Liver (tissue), 9 donors: ENCODE data around the gene TNIP3. TPM values are rescaled to one million over a fixed set of nuclear protein-coding genes. Genes with fewer than 3 reads are reported as not detected.

Experiments used
- DNase-seq: peaks from one replicate; pipeline ENCODE4 v3.0.0-alpha.2; 2017; ENCODE audit warnings: low spot score
- H3K27ac ChIP-seq, 2 donors: one replicate each; pipeline ENCODE4 v1.7.0; 2013; ENCODE audit warnings: inconsistent platforms in 2 of 2, low read length in 2 of 2, control low read depth in 1 of 2, low read depth in 1 of 2, mild to moderate bottlenecking in 1 of 2
- H3K27me3 ChIP-seq, 4 donors: one replicate each; pipeline versions ENCODE4 v1.6.1 to v1.7.0; 2013; ENCODE audit warnings: low read length in 3 of 4, inconsistent platforms in 1 of 4, mild to moderate bottlenecking in 1 of 4, moderate library complexity in 1 of 4; ENCODE audit not compliant: control insufficient read depth in 4 of 4, insufficient read depth in 4 of 4
- H3K36me3 ChIP-seq, 4 donors: one replicate each; pipeline versions ENCODE4 v1.6.1 to v1.7.0; 2013; ENCODE audit warnings: low read length in 3 of 4, mild to moderate bottlenecking in 3 of 4, low read depth in 1 of 4, moderate library complexity in 1 of 4; ENCODE audit not compliant: control insufficient read depth in 4 of 4, insufficient read depth in 3 of 4
- H3K4me1 ChIP-seq, 4 donors: one replicate each; pipeline versions ENCODE4 v1.6.1 to v1.7.0; 2013; ENCODE audit warnings: low read length in 3 of 4, mild to moderate bottlenecking in 3 of 4, moderate library complexity in 1 of 4; ENCODE audit not compliant: control insufficient read depth in 4 of 4, insufficient read depth in 4 of 4
- H3K4me3 ChIP-seq, 3 donors: one replicate each; pipeline versions ENCODE4 v1.6.1 to v1.7.0; 2013; ENCODE audit warnings: low read length in 3 of 3, control low read depth in 1 of 3, low read depth in 1 of 3, mild to moderate bottlenecking in 1 of 3
- H3K9ac ChIP-seq, 2 donors: one replicate each; pipeline ENCODE4 v1.7.0; 2013; ENCODE audit warnings: low read length in 2 of 2, mild to moderate bottlenecking in 2 of 2, moderate library complexity in 2 of 2, control low read depth in 1 of 2, low read depth in 1 of 2
- H3K9me3 ChIP-seq, 4 donors: one replicate each; pipeline versions ENCODE4 v1.6.1 to v1.7.0; 2013; ENCODE audit warnings: low read length in 3 of 4; ENCODE audit not compliant: control insufficient read depth in 4 of 4
- EGR1 ChIP-seq, 2 donors: IDR thresholded peaks; 2 replicates each; pipeline ENCODE4 v1.6.1; 2016 to 2018; ENCODE audit warnings: antibody characterized with exemption in 2 of 2, low read depth in 2 of 2
- FOXA1 ChIP-seq: IDR thresholded peaks from 2 replicates; pipeline ENCODE4 v1.6.1; 2016; ENCODE audit warnings: antibody characterized with exemption
- FOXA2 ChIP-seq: IDR thresholded peaks from 2 replicates; pipeline ENCODE4 v1.6.1; 2016; ENCODE audit warnings: antibody characterized with exemption
- GABPA ChIP-seq, 2 donors: IDR thresholded peaks in 1 of 2; conservative IDR thresholded peaks in 1 of 2; 2 replicates each; pipeline ENCODE4 v1.6.1; 2016; ENCODE audit warnings: antibody characterized with exemption in 2 of 2, mild to moderate bottlenecking in 1 of 2, moderate library complexity in 1 of 2
- HNF4A ChIP-seq, 2 donors: conservative IDR thresholded peaks; 2 replicates each; pipeline ENCODE4 v1.6.1; 2016; ENCODE audit warnings: antibody characterized with exemption in 2 of 2, mild to moderate bottlenecking in 2 of 2
- HNF4G ChIP-seq: IDR thresholded peaks from 2 replicates; pipeline ENCODE4 v1.6.1; 2016; ENCODE audit warnings: antibody characterized with exemption
- JUND ChIP-seq, 2 donors: IDR thresholded peaks; 2 replicates each; pipeline ENCODE4 v1.6.1; 2016; ENCODE audit warnings: antibody characterized with exemption in 2 of 2
- MAX ChIP-seq: IDR thresholded peaks from 2 replicates; pipeline ENCODE4 v1.6.1; 2016; ENCODE audit warnings: antibody characterized with exemption
- NR2F2 ChIP-seq: IDR thresholded peaks from 2 replicates; pipeline ENCODE4 v1.6.1; 2016; ENCODE audit warnings: antibody characterized with exemption
- RAD21 ChIP-seq, 2 donors: IDR thresholded peaks; 2 replicates each; pipeline ENCODE4 v1.6.1; 2016; ENCODE audit warnings: antibody characterized with exemption in 2 of 2, mild to moderate bottlenecking in 2 of 2
- REST ChIP-seq: IDR thresholded peaks from 2 replicates; pipeline ENCODE4 v1.6.1; 2016; ENCODE audit warnings: antibody characterized with exemption, mild to moderate bottlenecking
- RXRA ChIP-seq, 2 donors: IDR thresholded peaks; 2 replicates each; pipeline ENCODE4 v1.6.1; 2017 to 2018; ENCODE audit warnings: antibody characterized with exemption in 2 of 2, mild to moderate bottlenecking in 1 of 2
- SP1 ChIP-seq: IDR thresholded peaks from 2 replicates; pipeline ENCODE4 v1.6.1; 2018; ENCODE audit warnings: antibody characterized with exemption, mild to moderate bottlenecking
- TAF1 ChIP-seq: conservative IDR thresholded peaks from 2 replicates; pipeline ENCODE4 v1.6.1; 2016; ENCODE audit warnings: antibody characterized with exemption, mild to moderate bottlenecking
- YY1 ChIP-seq: IDR thresholded peaks from 2 replicates; pipeline ENCODE4 v1.6.1; 2016; ENCODE audit warnings: antibody characterized with exemption, mild to moderate bottlenecking
- ZBTB33 ChIP-seq: IDR thresholded peaks from 2 replicates; pipeline ENCODE4 v1.6.1; 2016; ENCODE audit warnings: antibody characterized with exemption
- WGBS: extraction: QIAGEN DNeasy Blood & Tissue Kit; methylation state at CpG from one replicate; pipeline ENCODE4 v1.1.7; 2013; 5-methylcytosine and 5-hydroxymethylcytosine counted together
- polyA plus RNA-seq, 2 donors: library from polyadenylated mRNA; stranded (reverse) in 1 of 2; unstranded in 1 of 2; fragments of 200-250 nt in 1 of 2; fragments of >200 nt in 1 of 2; fragmentation: Nextera tagmentation in 1 of 2; extraction: Ambion mirVana in 1 of 2; gene quantifications; one replicate each; pipeline versions ENCODE4 v1.2.1 to v1.2.3, GENCODE V29; 2013 to 2015
- total RNA-seq, 2 donors: library from RNA; depleted of rRNA; stranded (reverse); fragments of >200 nt; gene quantifications; one replicate each; pipeline ENCODE4 v1.2.3, GENCODE V29; 2014
- donor health status: healthy.
- donor health status: healthy.
- donor health status: healthy.
- donor health status: healthy.
- donor health status: healthy.

TNIP3 gene
- total and polyA plus RNA-seq, 4 donors: 0.02 to 0.25 TPM; not detected in 2

- TF ChIP-seq REST: no peak
- no peak for TF ChIP-seq RAD21 (IDR thresholded peaks at IDR 0.05)
- no peak for TF ChIP-seq HNF4G
- no peak for TF ChIP-seq HNF4A (conservative IDR thresholded peaks at IDR 0.05)
- TF ChIP-seq ZBTB33: no peak
- no peak for TF ChIP-seq FOXA1
- TF ChIP-seq FOXA2: no peak
These were observed 23.1 kb upstream of the TNIP3 start (continued) for GRCh38 chr4:121187206-121187605.

GRCh38 chr4:121185960-121186359, 21.8 kb upstream of the TNIP3 start:
- no peak for DNase-seq
- no peak overlapping the region for H3K27ac ChIP-seq
- no peaks in the 10 kb centered on the region for H3K4me1 ChIP-seq
- H3K9me3 ChIP-seq: no peaks in the 10 kb centered on the region
- 86% methylated on average over 10 of the region's 10 CpGs for whole genome bisulfite sequencing
- no peaks in the 10 kb centered on the region for H3K27me3 ChIP-seq
- H3K9ac ChIP-seq: no peak overlapping the region
- H3K36me3 ChIP-seq: no peaks in the 10 kb centered on the region
- no peak overlapping the region for H3K4me3 ChIP-seq
- TF ChIP-seq HNF4A (conservative IDR thresholded peaks at IDR 0.05) (no peak), REST (no peak), JUND (IDR thresholded peaks at IDR 0.05) (no peak), EGR1 (IDR thresholded peaks at IDR 0.05; ENCODE audit: low read depth in 2 of 2) (no peak), FOXA1 (no peak), MAX (no peak), TAF1 (no peak), RXRA (IDR thresholded peaks at IDR 0.05) (no peak), GABPA (IDR thresholded peaks at IDR 0.05 in 1 of 2, conservative IDR thresholded peaks at IDR 0.05 in 1 of 2) (no peak), NR2F2 (no peak), ZBTB33 (no peak), FOXA2 (no peak), HNF4G (no peak), SP1 (no peak), RAD21 (IDR thresholded peaks at IDR 0.05) (no peak), YY1 (no peak)
